K562 (cell line): Measurements from ENCODE around the gene MAPKAPK3. TPM values are rescaled to one million over a fixed set of nuclear protein-coding genes. Genes with fewer than 3 reads are reported as not detected.

Experiments
- ATAC-seq: fragments of 200-7000 bp; cut with Tn5 transposase; 3 replicates; pipeline ENCODE4 v1.9.1; 2020; ENCODE audit warnings: moderate library complexity
- BruUV-seq: library from RNA; stranded (reverse); fragments of 400-500 nt; replicated peaks from 2 replicates; lab custom pipeline; 2021; lab: Mats Ljungman, UMichigan
- CTCF ChIA-PET: fragments of 300-600 bp; formaldehyde crosslinking; extraction: SDS; loops from one replicate; lab custom pipeline; 2021; ENCODE audit warnings: low intra/inter-chr PET ratio; lab: Yijun Ruan, JAX
- POLR2A ChIA-PET: fragments of 300-600, 350-650 bp; sonication (Branson Sonifier 250); formaldehyde crosslinking; extraction: SDS; loops from one replicate; lab custom pipeline; 2021; ENCODE audit warnings: antibody characterized with exemption, inconsistent platforms; lab: Yijun Ruan, JAX
- DNase-seq, 4 experiments: peaks; one replicate each; pipeline versions ENCODE4 v3.0.0 to v3.0.0-alpha.2; 2011 to 2018; ENCODE audit warnings: low spot score in 3 of 4, mixed read lengths in 3 of 4; ENCODE audit errors: extremely low read depth in 1 of 4
- FAIRE-seq: peaks from 2 replicates; lab custom pipeline; 2011; peaks lifted over from hg19 to GRCh38; lab: Jason Lieb, UNC
- H2AFZ ChIP-seq: 2 replicates; pipeline ENCODE4 v1.6.0; 2011; ENCODE audit warnings: low read depth, low read length, control low read depth, inconsistent platforms
- H3K27ac ChIP-seq: fragments of 200-600 bp; 3 replicates; pipeline ENCODE4 v1.8.0; 2011; ENCODE audit warnings: low read depth, mild to moderate bottlenecking, control low read depth, inconsistent platforms, low read length, moderate library complexity, mixed read lengths; ENCODE audit errors: extremely low read depth
- H3K27me3 ChIP-seq, 2 experiments: fragments of 300-600 bp in 1 of 2; 2 replicates in 1 of 2; 3 replicates in 1 of 2; pipeline versions ENCODE4 v1.6.0 to v1.8.0; 2011; ENCODE audit warnings: inconsistent platforms in 2 of 2, low read length in 2 of 2, mild to moderate bottlenecking in 1 of 2, mixed read lengths in 1 of 2, moderate library complexity in 1 of 2; ENCODE audit not compliant: control insufficient read depth in 2 of 2, insufficient read depth in 2 of 2
- H3K36me3 ChIP-seq: fragments of 300-600 bp; 3 replicates; pipeline ENCODE4 v1.8.0; 2011; ENCODE audit warnings: mild to moderate bottlenecking, low read length, inconsistent platforms; ENCODE audit not compliant: control insufficient read depth, insufficient read depth
- H3K4me1 ChIP-seq, 2 experiments: fragments of 200-600 bp in 1 of 2; replicated peaks in 1 of 2; 2 replicates in 1 of 2; 3 replicates in 1 of 2; pipeline versions ENCODE4 v1.5.1 to v1.8.0; 2011; ENCODE audit warnings: inconsistent platforms in 2 of 2, low read length in 2 of 2, mild to moderate bottlenecking in 1 of 2, mixed read lengths in 1 of 2, moderate library complexity in 1 of 2; ENCODE audit not compliant: control insufficient read depth in 2 of 2, insufficient read depth in 2 of 2
- H3K4me2 ChIP-seq: 2 replicates; pipeline ENCODE4 v1.6.1; 2011; ENCODE audit warnings: low read length, control low read depth, inconsistent platforms, mixed read lengths; ENCODE audit not compliant: insufficient read depth
- H3K4me3 ChIP-seq: fragments of 200-600 bp; sonication (generic), shearing (Covaris generic); 2 replicates; pipeline ENCODE4 v1.5.1; 2016; ENCODE audit warnings: control low read depth, inconsistent platforms
- H3K79me2 ChIP-seq: fragments of 200-600 bp; 3 replicates; pipeline ENCODE4 v1.8.0; 2011; ENCODE audit warnings: low read length, inconsistent platforms; ENCODE audit not compliant: control insufficient read depth, insufficient read depth
- H3K9ac ChIP-seq, 2 experiments: 2 replicates each; pipeline versions ENCODE4 v1.6.0 to v1.6.1; 2011; ENCODE audit warnings: low read depth in 2 of 2, low read length in 2 of 2, control low read depth in 1 of 2, inconsistent platforms in 1 of 2, mild to moderate bottlenecking in 1 of 2, mixed read lengths in 1 of 2; ENCODE audit not compliant: insufficient read depth in 1 of 2
- H3K9me1 ChIP-seq: one replicate; pipeline ENCODE4 v1.6.0; 2011; ENCODE audit warnings: inconsistent platforms, mild to moderate bottlenecking, low read length, moderate library complexity; ENCODE audit not compliant: control insufficient read depth, insufficient read depth
- H3K9me3 ChIP-seq: replicated peaks from 2 replicates; pipeline ENCODE4 v1.5.1; 2011; ENCODE audit warnings: low read depth, low read length, inconsistent platforms; ENCODE audit not compliant: control insufficient read depth, insufficient read depth
- H4K20me1 ChIP-seq: replicated peaks from 2 replicates; pipeline ENCODE4 v1.6.1; 2011; ENCODE audit warnings: low read length, inconsistent platforms, mixed read lengths; ENCODE audit not compliant: control insufficient read depth, insufficient read depth
- CBFA2T3 ChIP-seq: fragments of 450-650 bp; IDR thresholded peaks from 2 replicates; pipeline ENCODE4 v1.6.1; 2017
- ZNF699 ChIP-seq: fragments of 250-450 bp; sonication (Bioruptor Pico); IDR thresholded peaks from 2 replicates; pipeline ENCODE4 v1.8.0; 2021; ENCODE audit warnings: mild to moderate bottlenecking, moderate library complexity; ENCODE audit not compliant: insufficient replicate concordance
- WGBS: fragments of 100-300 bp; shearing (Covaris generic); methylation state at CpG from one replicate; pipeline ENCODE4 v1.1.6; 2016; ENCODE audit warnings: low coverage, mixed read lengths; ENCODE audit not compliant: insufficient coverage; ENCODE audit errors: missing lambda C conversion rate; 5-methylcytosine and 5-hydroxymethylcytosine counted together
- in situ Hi-C: fragments of 300-500 bp; cut with MboI; formaldehyde crosslinking; loops from 4 replicates; pipeline ENCODE4 v1.15.0; 2018; ENCODE audit warnings: inconsistent platforms, mixed read lengths
- intact Hi-C: fragments of 100-400 bp; cut with micrococcal nuclease; formaldehyde crosslinking; loops from 2 replicates; pipeline ENCODE4 v1.14.2; 2022
- polyA plus RNA-seq, 8 experiments: library from polyadenylated mRNA; depleted of rRNA in 4 of 8; stranded (reverse) in 5 of 8; unstranded in 3 of 8; fragments of >200 nt; fragmentation: Nextera tagmentation in 2 of 8; fragmentation: Illumina TruSeq in 1 of 8; extraction: Ambion mirVana in 2 of 8; extraction: Trizol in 1 of 8; gene quantifications; 2 replicates each; pipeline versions ENCODE4 v1.2.1 to v1.2.3, GENCODE V29; 2011 to 2014; ENCODE audit warnings: inconsistent platforms in 1 of 8, missing spikeins in 1 of 8
- total RNA-seq, 7 experiments: library from RNA; depleted of rRNA in 6 of 7; stranded (reverse); fragments of >200 nt in 6 of 7; fragmentation: Illumina TruSeq in 2 of 7; extraction: Trizol in 2 of 7; gene quantifications; 2 replicates each; pipeline versions ENCODE4 v1.2.1 to v1.2.3, GENCODE V29; 2011 to 2021; ENCODE audit warnings: low replicate concordance in 1 of 7
- TF ChIP-seq, protein P1 (sequence below), 2 experiments: IDR thresholded peaks in 1 of 2; conservative IDR thresholded peaks in 1 of 2; 2 replicates each; pipeline ENCODE4 v1.6.1; 2016; ENCODE audit warnings: low read depth in 2 of 2, mild to moderate bottlenecking in 1 of 2, missing compliant biosample characterization in 1 of 2, missing genetic modification characterization in 1 of 2, moderate library complexity in 1 of 2
- TF ChIP-seq, protein P2 (sequence below): fragments of 150-350 bp; IDR thresholded peaks from 2 replicates; pipeline ENCODE4 v1.6.1; 2014; ENCODE audit warnings: low read depth, mild to moderate bottlenecking, low read length, borderline replicate concordance

MAPKAPK3 gene
- total and polyA plus RNA-seq, 9 of the 15 experiments (the other 6 are each of a cell fraction or from before 2014, with no cell fraction given): 8.0 to 56.4 (median 41.2) TPM

DNA sequence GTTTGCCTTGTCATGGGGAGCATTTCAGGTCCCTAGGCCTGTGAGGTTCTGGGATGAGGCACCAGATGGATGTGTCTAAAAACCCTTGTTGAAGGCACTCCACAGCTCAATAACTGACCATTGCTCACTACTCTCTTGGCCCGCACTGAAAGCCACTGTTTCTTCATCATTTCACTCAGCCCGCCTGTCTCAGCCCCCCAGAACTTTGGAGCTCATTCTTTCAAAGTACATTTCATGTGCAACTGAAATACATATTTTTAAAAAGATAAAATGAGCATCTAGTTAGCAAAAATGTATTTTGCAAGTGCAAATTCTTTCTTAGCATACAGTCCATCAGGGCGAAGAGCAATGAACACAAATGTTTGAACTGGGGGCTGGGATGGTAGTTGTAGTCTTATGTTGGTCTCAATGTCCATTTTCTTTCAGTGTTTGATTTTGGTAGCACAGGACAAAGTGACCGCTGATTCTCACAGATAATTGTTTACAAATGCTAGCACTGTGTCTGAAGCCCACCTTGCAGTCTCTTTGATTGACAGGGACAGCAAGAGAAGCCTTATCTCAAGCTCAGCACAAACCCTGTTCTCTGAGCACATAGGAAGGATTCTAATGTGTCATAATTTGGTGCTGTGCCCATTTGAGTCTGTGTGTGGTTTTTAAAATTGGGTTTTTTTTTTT, 28.1 kb upstream of the MAPKAPK3 start:
- ChIA-PET POLR2A (interaction anchor here (0.6 to 5.3 kb wide), 9 partner anchors 8 to 909 kb away, joined by 3 to 44 read pairs (median 7); partner anchors contain the start of genes C3orf18 and HEMK1), CTCF (no interaction called here)
- in situ Hi-C loops: no loop called here
- Histone ChIP-seq H2AFZ (no peak overlapping the region), H3K9me3 (no peaks in the 10 kb centered on the region), H3K4me1 (peaks cover 51 to 54% of the 10 kb centered on the region in 2 experiments), H3K79me2 (no peaks in the 10 kb centered on the region), H3K4me3 (no peak overlapping the region), H3K36me3 (peaks cover 8% of the 10 kb centered on the region; the same call in 2 of the 3 replicates), H3K4me2 (no peak overlapping the region; the same call in 1 of the 2 replicates), H3K27ac (peak overlapping the region; percentile 93; the same call in 2 of the 3 replicates), H3K9ac (peak overlapping the region; percentile 25 to 66; a peak in 2 of 4 replicates), H3K27me3 (no peaks in the 10 kb centered on the region), H4K20me1 (no peaks in the 10 kb centered on the region), H3K9me1 (no peaks in the 10 kb centered on the region)
- DNase-seq (peak in 2 of 4 experiments; percentile 27 to 57), FAIRE-seq (peak; percentile 77), ATAC-seq (no peak)
- no TSS peak for BruUV-seq
- WGBS: 57% methylated on average over 4 of the region's 4 CpGs
- intact Hi-C loops: no loop called here
- TF ChIP-seq, protein P1, sequence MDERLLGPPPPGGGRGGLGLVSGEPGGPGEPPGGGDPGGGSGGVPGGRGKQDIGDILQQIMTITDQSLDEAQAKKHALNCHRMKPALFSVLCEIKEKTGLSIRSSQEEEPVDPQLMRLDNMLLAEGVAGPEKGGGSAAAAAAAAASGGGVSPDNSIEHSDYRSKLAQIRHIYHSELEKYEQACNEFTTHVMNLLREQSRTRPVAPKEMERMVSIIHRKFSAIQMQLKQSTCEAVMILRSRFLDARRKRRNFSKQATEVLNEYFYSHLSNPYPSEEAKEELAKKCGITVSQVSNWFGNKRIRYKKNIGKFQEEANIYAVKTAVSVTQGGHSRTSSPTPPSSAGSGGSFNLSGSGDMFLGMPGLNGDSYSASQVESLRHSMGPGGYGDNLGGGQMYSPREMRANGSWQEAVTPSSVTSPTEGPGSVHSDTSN (CRISPR knock-in tag; IDR thresholded peaks at IDR 0.05; ENCODE audit: low read depth): 0 out of 2 replicates have a peak, but pooled peaks have one; percentile 40
- TF ChIP-seq, protein P1 (tag; conservative IDR thresholded peaks at IDR 0.05; ENCODE audit: low read depth): peak; percentile 71
- TF ChIP-seq ZNF699 (CRISPR knock-in tag) (no peak), CBFA2T3 (peak; percentile 42; the same call in 1 of the 2 replicates)
- TF ChIP-seq, protein P2, sequence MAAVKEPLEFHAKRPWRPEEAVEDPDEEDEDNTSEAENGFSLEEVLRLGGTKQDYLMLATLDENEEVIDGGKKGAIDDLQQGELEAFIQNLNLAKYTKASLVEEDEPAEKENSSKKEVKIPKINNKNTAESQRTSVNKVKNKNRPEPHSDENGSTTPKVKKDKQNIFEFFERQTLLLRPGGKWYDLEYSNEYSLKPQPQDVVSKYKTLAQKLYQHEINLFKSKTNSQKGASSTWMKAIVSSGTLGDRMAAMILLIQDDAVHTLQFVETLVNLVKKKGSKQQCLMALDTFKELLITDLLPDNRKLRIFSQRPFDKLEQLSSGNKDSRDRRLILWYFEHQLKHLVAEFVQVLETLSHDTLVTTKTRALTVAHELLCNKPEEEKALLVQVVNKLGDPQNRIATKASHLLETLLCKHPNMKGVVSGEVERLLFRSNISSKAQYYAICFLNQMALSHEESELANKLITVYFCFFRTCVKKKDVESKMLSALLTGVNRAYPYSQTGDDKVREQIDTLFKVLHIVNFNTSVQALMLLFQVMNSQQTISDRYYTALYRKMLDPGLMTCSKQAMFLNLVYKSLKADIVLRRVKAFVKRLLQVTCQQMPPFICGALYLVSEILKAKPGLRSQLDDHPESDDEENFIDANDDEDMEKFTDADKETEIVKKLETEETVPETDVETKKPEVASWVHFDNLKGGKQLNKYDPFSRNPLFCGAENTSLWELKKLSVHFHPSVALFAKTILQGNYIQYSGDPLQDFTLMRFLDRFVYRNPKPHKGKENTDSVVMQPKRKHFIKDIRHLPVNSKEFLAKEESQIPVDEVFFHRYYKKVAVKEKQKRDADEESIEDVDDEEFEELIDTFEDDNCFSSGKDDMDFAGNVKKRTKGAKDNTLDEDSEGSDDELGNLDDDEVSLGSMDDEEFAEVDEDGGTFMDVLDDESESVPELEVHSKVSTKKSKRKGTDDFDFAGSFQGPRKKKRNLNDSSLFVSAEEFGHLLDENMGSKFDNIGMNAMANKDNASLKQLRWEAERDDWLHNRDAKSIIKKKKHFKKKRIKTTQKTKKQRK: no peak
